Amygdala (tissue), 56 donors: Measurements from ENCODE around the gene PBRM1.
A peak's percentile ranks its signal among the peaks of the same experiment; 100 is the strongest.
"Not testable (repeated sequence)": the region's sequence is repeated elsewhere in the genome, so short reads cannot be mapped to it uniquely, and the experiment has no call there.

Experiments used
- DNase-seq, 56 donors: peaks; one replicate each; lab custom pipeline; 2025; lab: John Stamatoyannopoulos, UW

Gene PBRM1

DNA sequence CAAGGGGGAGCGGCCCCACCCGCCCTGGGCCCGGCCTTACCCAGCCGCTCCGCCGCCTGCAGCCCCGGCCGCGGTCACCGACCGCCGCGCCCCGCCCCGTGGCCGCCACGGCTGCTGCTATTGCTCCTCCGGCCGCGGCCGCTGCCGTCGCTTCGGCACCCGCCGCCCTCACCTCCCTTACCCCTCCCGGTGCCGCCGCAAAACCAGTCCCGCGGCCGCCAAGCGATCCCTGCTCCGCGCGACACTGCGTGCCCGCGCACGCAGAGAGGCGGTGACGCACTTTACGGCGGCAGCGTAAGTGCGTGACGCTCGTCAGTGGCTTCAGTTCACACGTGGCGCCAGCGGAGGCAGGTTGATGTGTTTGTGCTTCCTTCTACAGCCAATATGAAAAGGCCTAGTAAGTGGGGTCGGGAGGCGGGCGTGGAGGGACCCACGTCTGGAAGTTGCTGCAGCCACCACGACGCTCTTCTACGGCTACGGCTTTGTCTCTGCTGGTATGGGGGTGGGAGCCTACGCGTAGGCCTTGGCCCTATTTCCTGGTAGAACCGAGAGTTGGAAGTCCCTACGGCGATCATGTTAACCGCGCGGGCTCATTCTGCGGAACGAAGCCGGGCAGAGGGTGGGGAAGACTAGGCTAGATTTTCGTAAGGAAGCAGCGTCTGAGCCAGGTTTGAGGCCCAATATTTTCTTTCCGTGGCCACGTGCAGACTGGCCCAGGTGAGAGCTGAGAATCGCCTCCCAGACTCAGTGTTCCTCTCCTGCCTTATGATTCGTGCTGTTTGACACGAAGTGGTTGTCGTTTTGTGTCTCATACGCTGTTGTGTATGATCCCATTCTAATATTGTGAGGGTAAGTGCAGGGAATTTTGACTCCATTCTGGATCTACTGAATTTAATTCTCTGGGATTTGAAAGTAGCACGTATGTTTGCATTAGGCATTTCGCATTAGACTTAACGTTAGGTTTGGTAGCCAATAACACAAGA is at the start of gene PBRM1, which contains the start of gene GNL3:
PBRM1 (minus strand) TSS at position 205 of the 983 bp plus-strand sequence.
GNL3 (plus strand) TSS at position 324 of the 983 bp plus-strand sequence; CDS start at position 385, 61 bp downstream.
- DNase-seq, result peak; percentile 57 to 96 (median 89)

DNA sequence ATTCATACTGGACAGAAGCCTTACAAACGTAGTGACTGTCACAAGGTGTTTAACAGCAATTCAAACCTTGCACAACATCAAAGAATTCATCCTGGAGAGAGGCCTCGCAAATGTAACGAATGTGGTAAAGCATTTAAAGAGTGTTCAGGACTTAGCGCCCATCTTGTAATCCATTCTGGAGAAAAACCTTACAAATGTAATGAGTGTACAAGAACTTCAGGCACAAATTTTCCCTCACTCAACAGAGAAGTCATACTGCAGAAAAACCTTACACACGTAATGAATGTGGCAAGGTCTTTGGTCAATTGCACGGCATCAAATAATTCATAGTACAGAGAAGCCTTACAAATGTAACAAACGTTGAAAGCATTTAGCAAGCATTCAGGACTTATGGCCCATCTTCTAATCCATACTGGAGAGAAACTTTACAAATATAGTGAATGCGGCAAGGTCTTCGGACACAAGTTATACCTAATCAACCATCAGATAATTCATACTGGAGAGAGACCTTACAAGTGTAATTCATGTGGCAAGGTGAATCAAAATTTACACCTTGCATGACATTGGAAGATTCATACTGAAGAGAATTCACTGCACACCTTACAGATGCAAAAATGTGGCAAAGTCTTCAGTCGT is 47.7 kb upstream of the PBRM1 start:
- DNase-seq, result no peak

- no peak for DNase-seq
Measured at GRCh38 chr3:52731590-52731989, 45.9 kb upstream of the PBRM1 start.

DNA sequence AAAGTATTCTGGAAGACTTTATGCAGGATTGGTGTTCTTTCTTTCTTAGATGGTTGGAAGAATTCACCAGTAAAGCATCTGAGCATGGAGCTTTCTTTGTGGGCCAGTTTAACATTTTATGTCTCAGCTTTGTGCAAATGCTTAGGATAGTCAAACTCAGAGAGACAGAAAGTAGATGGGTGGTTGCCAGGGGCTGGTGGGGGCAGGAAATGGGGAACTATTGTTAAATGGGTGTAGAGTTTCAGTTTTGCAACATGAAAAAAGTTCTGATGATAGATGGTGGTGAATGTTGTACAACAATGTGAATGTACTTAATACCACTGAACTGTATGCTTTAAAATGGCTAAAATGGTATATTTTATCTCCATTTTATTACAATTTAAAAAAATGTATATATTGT is 45.0 kb upstream of the PBRM1 start:
- no peak for DNase-seq

GRCh38 chr3:52728753-52729152 is 43.0 kb upstream of the PBRM1 start:
- not testable (repeated sequence) for DNase-seq

DNA sequence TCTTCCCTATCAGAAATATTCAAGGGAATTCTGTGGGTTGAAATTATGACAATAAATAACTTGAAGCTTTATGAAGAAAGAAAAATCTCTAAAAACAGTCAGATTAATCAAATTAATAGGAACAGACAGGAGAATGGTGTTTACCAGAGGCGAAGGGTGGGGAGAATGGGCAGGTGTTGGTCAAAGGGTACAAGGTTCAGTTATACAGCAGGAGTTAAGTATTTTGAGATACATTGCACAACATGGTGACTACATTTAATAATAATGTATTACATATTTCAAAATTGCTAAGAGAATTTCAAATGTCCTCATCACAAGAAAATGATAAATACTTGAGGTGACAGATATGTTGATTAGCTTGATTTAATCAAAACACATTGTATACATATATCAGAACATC is 38.8 kb upstream of the PBRM1 start:
- no peak for DNase-seq

DNA sequence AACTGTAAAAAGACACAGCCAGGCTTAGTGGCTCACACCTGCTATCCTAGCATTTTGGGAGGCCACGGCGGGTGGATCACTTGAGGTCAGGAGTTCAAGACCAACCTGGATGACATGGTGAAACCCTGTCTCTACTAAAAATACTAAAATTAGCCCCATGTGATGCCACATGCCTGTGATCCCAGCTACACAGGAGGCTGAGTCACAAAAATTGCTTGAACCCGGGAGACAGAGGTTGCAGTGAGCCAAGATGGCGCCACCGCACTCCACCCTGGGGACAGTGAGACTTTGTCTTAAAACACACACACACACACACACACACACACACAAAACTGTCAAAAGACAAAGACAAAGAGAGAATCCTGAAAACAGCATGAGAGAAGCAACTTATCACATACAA is 38.2 kb upstream of the PBRM1 start:
- DNase-seq, result no peak

- DNase-seq, result no peak
Measured at GRCh38 chr3:52722491-52722890, 36.8 kb upstream of the PBRM1 start.

GRCh38 chr3:52721730-52722008 is 36.0 kb upstream of the PBRM1 start:
- no peak for DNase-seq

DNA sequence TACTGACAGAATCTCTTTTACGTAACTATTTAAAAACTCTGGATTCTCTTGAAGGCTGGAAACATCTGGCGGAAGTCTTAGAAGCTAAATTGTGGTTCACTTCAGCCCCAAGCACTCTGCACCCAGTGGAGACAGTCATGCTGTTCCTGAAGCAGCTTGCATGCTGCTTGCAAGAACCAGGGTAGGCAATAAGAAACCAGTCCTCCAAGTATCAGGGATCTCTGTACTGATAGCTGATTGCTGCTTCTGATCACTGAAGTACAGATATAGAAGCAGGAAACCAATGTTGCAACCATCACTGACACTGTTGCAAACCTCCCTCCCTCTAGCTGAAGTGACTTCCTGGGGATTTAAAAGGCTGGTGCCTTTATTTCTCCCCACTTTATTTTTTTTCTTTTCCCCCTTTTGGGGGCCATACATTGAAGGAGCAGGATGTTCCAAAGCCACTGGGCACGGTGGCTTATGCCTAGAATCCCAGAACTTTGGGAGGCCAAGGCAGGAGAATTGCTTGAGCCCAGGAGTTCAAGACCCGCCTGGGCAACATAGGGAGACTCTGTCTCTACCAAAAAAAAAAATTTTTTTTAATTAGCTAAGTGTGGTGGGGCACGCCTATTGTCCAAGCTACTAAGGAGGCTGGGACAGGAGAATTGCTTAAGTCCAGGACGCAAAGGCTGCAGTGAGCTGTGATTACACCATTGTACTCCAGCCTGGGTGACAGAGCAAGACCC is 35.5 kb upstream of the PBRM1 start:
- DNase-seq, result peak in 6 of 56 donors; percentile 8 to 28 (median 18)

DNA sequence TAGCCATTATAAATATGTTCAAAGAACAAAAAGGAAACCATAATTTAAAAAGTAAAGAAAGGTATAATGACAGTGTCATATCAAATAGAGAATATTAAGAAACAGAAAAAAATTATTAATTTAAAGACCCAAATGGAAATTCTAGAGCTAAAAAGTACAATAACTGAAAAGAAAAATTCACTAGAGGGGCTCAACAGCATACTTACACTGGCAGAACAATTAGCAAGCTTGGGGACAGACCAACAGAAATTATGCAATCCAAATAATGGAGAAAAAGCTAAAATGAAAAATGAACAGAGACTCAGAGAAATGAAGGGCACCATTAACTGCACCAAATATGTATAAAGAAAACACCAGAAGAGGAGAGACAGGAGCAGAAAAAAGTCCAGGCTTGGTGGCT is 33.9 kb upstream of the PBRM1 start:
- no peak for DNase-seq

DNA sequence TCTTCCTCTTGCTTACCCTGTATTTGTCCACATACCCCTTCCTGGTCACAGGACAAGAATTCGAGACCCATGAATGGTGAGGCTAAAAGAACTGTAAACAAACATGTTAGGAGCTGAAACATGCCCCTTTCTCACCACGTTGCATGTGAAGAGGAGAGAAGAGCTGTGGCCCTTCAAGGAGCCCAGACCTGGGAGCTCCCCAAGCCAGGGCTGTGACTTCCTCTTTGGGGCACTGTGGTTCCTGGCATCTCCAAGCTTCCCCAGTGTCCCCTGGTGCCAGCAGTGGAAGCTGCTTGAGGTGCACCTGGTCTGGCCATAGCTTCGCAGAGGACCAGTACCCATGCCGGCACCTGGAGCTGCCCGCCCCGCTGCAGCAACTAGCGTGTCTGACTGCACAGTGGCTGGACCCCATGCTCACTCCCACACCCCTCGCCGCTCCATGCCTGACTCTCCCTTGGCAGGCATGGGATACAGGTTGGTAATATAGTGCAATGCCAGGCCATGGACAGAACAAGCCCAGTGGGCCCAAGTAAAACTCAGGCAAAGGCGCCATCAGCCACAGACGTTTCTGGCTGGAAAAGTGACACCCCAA is 30.1 kb upstream of the PBRM1 start:
- no peak for DNase-seq

GRCh38 chr3:52714335-52715302 is 28.9 kb upstream of the PBRM1 start:
- no peak for DNase-seq

GRCh38 chr3:52712291-52713212 is 26.8 kb upstream of the PBRM1 start:
- DNase-seq, result no peak

GRCh38 chr3:52710512-52710911 is 24.8 kb upstream of the PBRM1 start:
- DNase-seq, result no peak

- DNase-seq, result no peak
Measured at GRCh38 chr3:52707585-52707984, 21.9 kb upstream of the PBRM1 start.

- peak in 55 of 56 donors; percentile 32 to 96 (median 85) for DNase-seq
Measured at GRCh38 chr3:52705688-52706686, 20.3 kb upstream of the PBRM1 start, which contains the start of the genes GLT8D1 and SPCS1. TSS of gene GLT8D1 (minus strand) at chr3:52705791. CDS start at chr3:52700460, 5,331 bp downstream. TSS of gene SPCS1 (plus strand) at chr3:52706106. CDS start at chr3:52706247, 141 bp downstream.
